HepG2 (cell line): ENCODE measurements around the gene CHTF18. TPM values are rescaled to one million over a fixed set of nuclear protein-coding genes. Genes with fewer than 3 reads are reported as not detected.

ENCODE experiments used
- CHD2 ChIP-seq: IDR thresholded peaks from 2 replicates; pipeline ENCODE4 v1.6.1; 2011; ENCODE audit warnings: low read depth, low read length, improper control_type of control experiment
- HNF4A ChIP-seq: sonication (generic); formaldehyde crosslinking; IDR thresholded peaks from 2 replicates; pipeline ENCODE4 v1.4.0; 2020; ENCODE audit warnings: missing genetic modification reagents
- KDM2A ChIP-seq: sonication (generic); formaldehyde crosslinking; IDR thresholded peaks from 2 replicates; pipeline ENCODE4 v1.4.0; 2020; ENCODE audit warnings: low read depth, missing genetic modification reagents, borderline replicate concordance
- MAFG ChIP-seq: sonication (generic); formaldehyde crosslinking; IDR thresholded peaks from 2 replicates; pipeline ENCODE4 v1.5.1; 2020; ENCODE audit warnings: mild to moderate bottlenecking, missing genetic modification reagents
- MYNN ChIP-seq: sonication (generic); formaldehyde crosslinking; IDR thresholded peaks from 2 replicates; pipeline ENCODE4 v1.4.0; 2020; ENCODE audit warnings: mild to moderate bottlenecking, low read depth, missing genetic modification reagents
- NFATC3 ChIP-seq: sonication (generic); formaldehyde crosslinking; IDR thresholded peaks from 2 replicates; pipeline ENCODE4 v1.5.1; 2020; ENCODE audit warnings: mild to moderate bottlenecking, missing genetic modification reagents
- NFYB ChIP-seq: sonication (generic); formaldehyde crosslinking; IDR thresholded peaks from 2 replicates; pipeline ENCODE4 v1.4.0; 2020; ENCODE audit warnings: missing genetic modification reagents
- PRDM15 ChIP-seq: sonication (generic); formaldehyde crosslinking; IDR thresholded peaks from 2 replicates; pipeline ENCODE4 v1.4.0; 2020; ENCODE audit warnings: missing genetic modification reagents
- RBM22 ChIP-seq: fragments of 200-400 bp; formaldehyde crosslinking; optimal IDR thresholded peaks from 2 replicates; pipeline ENCODE3; 2017; ENCODE audit warnings: mild to moderate bottlenecking, low read length, moderate library complexity
- RFX1 ChIP-seq: fragments of 450-650 bp; IDR thresholded peaks from 2 replicates; pipeline ENCODE4 v1.6.1; 2017
- SIX1 ChIP-seq: sonication (generic); formaldehyde crosslinking; IDR thresholded peaks from 2 replicates; pipeline ENCODE4 v1.4.0; 2020; ENCODE audit warnings: missing genetic modification reagents, borderline replicate concordance
- SP1 ChIP-seq, 2 experiments: fragments of 450-650 bp in 1 of 2; sonication (generic) in 1 of 2; formaldehyde crosslinking in 1 of 2; IDR thresholded peaks; 2 replicates each; pipeline versions ENCODE4 v1.4.0 to v1.6.1; 2016 to 2020; ENCODE audit warnings: missing genetic modification reagents in 1 of 2
- ZBTB7B ChIP-seq: sonication (generic); formaldehyde crosslinking; IDR thresholded peaks from 2 replicates; pipeline ENCODE4 v1.4.0; 2020; ENCODE audit warnings: missing genetic modification reagents
- ZFP1 ChIP-seq: IDR thresholded peaks from 2 replicates; pipeline ENCODE4 v1.6.1; 2016
- ZNF546 ChIP-seq: sonication (generic); formaldehyde crosslinking; conservative IDR thresholded peaks from 2 replicates; pipeline ENCODE4 v1.8.1; 2023; ENCODE audit warnings: mild to moderate bottlenecking, missing genetic modification reagents
- ZNF580 ChIP-seq: IDR thresholded peaks from 2 replicates; pipeline ENCODE4 v1.6.1; 2016; ENCODE audit warnings: low read depth, borderline replicate concordance
- ZNF607 ChIP-seq: sonication (generic); formaldehyde crosslinking; IDR thresholded peaks from 2 replicates; pipeline ENCODE4 v1.5.1; 2020; ENCODE audit warnings: missing genetic modification reagents, mild to moderate bottlenecking, borderline replicate concordance
- polyA plus RNA-seq, 8 experiments: library from polyadenylated mRNA; depleted of rRNA in 3 of 8; stranded (reverse) in 7 of 8; unstranded in 1 of 8; fragments of >200 nt; fragmentation: Illumina TruSeq in 4 of 8; extraction: Trizol in 4 of 8; gene quantifications; 2 replicates each; pipeline versions ENCODE4 v1.2.1 to v1.2.3, GENCODE V29; 2011 to 2016; ENCODE audit warnings: low read depth in 4 of 8, missing spikeins in 1 of 8, mixed read lengths in 1 of 8; ENCODE audit not compliant: insufficient read depth in 1 of 8
- total RNA-seq, 5 experiments: library from RNA; depleted of rRNA; stranded (reverse); fragments of >200 nt; fragmentation: Illumina TruSeq; extraction: Trizol; gene quantifications; 2 replicates each; pipeline ENCODE4 v1.2.3, GENCODE V29; 2016; ENCODE audit warnings: low read depth in 1 of 5
- TF ChIP-seq, protein P1 (sequence below): sonication (generic); formaldehyde crosslinking; IDR thresholded peaks from 2 replicates; pipeline ENCODE4 v1.4.0; 2020; ENCODE audit warnings: missing genetic modification reagents
- TF ChIP-seq, protein P2 (sequence below): sonication (generic); formaldehyde crosslinking; IDR thresholded peaks from 2 replicates; pipeline ENCODE4 v1.5.0; 2020; ENCODE audit warnings: mild to moderate bottlenecking, missing genetic modification reagents, moderate library complexity
- TF ChIP-seq, protein P3 (sequence below): sonication (generic); formaldehyde crosslinking; IDR thresholded peaks from 2 replicates; pipeline ENCODE4 v1.4.0; 2020; ENCODE audit warnings: missing genetic modification reagents, borderline replicate concordance

CHTF18 gene
- total and polyA plus RNA-seq, 2 of the 13 experiments (the other 11 are each of a cell fraction or from before 2014, with no cell fraction given) = 8.6 to 22.9 TPM

DNA sequence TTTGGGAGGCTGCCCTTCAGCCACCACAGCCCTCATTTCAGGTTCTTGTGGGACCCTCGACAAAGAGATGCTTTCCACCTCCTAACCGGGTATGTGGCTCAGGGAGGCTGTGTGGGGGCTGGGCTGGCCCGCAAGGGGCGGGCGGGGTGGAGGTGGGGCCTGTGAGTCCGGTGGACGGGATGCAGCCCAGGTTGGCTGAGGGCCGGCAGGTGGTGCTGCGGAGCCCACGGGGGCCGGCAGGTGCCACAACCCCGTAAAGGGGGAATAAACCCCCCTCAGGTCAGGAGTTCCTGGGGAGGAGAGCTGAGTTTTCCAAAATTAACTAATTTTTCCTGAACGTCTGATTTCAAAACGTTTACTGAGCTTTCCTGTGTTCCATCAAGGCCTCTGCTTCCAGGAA, 42.7 kb upstream of the CHTF18 start (continued):
- no peak for TF ChIP-seq SP1 (IDR thresholded peaks at IDR 0.05)
- no peak for TF ChIP-seq SP1 (CRISPR knock-in tag; IDR thresholded peaks at IDR 0.05)
- no peak for TF ChIP-seq ZNF546 (CRISPR knock-in tag)
- no peak for TF ChIP-seq ZNF580 (CRISPR knock-in tag)
- TF ChIP-seq, protein P1, sequence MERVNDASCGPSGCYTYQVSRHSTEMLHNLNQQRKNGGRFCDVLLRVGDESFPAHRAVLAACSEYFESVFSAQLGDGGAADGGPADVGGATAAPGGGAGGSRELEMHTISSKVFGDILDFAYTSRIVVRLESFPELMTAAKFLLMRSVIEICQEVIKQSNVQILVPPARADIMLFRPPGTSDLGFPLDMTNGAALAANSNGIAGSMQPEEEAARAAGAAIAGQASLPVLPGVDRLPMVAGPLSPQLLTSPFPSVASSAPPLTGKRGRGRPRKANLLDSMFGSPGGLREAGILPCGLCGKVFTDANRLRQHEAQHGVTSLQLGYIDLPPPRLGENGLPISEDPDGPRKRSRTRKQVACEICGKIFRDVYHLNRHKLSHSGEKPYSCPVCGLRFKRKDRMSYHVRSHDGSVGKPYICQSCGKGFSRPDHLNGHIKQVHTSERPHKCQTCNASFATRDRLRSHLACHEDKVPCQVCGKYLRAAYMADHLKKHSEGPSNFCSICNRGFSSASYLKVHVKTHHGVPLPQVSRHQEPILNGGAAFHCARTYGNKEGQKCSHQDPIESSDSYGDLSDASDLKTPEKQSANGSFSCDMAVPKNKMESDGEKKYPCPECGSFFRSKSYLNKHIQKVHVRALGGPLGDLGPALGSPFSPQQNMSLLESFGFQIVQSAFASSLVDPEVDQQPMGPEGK (CRISPR knock-in tag) = peak; percentile 73; the same call in 1 of the 2 replicates
- TF ChIP-seq RFX1 = no peak
- TF ChIP-seq HNF4A (CRISPR knock-in tag) = no peak
- TF ChIP-seq MYNN (CRISPR knock-in tag) = no peak
- no peak for TF ChIP-seq NFYB (CRISPR knock-in tag)
- TF ChIP-seq CHD2 = 0 out of 2 replicates have a peak, but pooled peaks have one; percentile 26
- TF ChIP-seq, protein P2, sequence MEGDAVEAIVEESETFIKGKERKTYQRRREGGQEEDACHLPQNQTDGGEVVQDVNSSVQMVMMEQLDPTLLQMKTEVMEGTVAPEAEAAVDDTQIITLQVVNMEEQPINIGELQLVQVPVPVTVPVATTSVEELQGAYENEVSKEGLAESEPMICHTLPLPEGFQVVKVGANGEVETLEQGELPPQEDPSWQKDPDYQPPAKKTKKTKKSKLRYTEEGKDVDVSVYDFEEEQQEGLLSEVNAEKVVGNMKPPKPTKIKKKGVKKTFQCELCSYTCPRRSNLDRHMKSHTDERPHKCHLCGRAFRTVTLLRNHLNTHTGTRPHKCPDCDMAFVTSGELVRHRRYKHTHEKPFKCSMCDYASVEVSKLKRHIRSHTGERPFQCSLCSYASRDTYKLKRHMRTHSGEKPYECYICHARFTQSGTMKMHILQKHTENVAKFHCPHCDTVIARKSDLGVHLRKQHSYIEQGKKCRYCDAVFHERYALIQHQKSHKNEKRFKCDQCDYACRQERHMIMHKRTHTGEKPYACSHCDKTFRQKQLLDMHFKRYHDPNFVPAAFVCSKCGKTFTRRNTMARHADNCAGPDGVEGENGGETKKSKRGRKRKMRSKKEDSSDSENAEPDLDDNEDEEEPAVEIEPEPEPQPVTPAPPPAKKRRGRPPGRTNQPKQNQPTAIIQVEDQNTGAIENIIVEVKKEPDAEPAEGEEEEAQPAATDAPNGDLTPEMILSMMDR = peak; percentile 80
- no peak for TF ChIP-seq ZNF607
- no peak for TF ChIP-seq MAFG (CRISPR knock-in tag)
- TF ChIP-seq, protein P3, sequence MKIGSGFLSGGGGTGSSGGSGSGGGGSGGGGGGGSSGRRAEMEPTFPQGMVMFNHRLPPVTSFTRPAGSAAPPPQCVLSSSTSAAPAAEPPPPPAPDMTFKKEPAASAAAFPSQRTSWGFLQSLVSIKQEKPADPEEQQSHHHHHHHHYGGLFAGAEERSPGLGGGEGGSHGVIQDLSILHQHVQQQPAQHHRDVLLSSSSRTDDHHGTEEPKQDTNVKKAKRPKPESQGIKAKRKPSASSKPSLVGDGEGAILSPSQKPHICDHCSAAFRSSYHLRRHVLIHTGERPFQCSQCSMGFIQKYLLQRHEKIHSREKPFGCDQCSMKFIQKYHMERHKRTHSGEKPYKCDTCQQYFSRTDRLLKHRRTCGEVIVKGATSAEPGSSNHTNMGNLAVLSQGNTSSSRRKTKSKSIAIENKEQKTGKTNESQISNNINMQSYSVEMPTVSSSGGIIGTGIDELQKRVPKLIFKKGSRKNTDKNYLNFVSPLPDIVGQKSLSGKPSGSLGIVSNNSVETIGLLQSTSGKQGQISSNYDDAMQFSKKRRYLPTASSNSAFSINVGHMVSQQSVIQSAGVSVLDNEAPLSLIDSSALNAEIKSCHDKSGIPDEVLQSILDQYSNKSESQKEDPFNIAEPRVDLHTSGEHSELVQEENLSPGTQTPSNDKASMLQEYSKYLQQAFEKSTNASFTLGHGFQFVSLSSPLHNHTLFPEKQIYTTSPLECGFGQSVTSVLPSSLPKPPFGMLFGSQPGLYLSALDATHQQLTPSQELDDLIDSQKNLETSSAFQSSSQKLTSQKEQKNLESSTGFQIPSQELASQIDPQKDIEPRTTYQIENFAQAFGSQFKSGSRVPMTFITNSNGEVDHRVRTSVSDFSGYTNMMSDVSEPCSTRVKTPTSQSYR = peak; percentile 55; the same call in 1 of the 2 replicates
- peak; percentile 37; the same call in 1 of the 2 replicates for TF ChIP-seq KDM2A
- no peak for TF ChIP-seq ZFP1
- TF ChIP-seq RBM22 = no peak
- peak; percentile 67 for TF ChIP-seq PRDM15
- TF ChIP-seq SIX1 (CRISPR knock-in tag) = no peak
- TF ChIP-seq ZBTB7B (CRISPR knock-in tag) = 0 out of 2 replicates have a peak, but pooled peaks have one; percentile 30
- TF ChIP-seq NFATC3 (CRISPR knock-in tag) = no peak
